GM19239 (cell line): ENCODE measurements around the gene SPATA2.
A peak's percentile ranks its signal among the peaks of the same experiment; 100 is the strongest.
"Not testable (repeated sequence)": the region's sequence is repeated elsewhere in the genome, so short reads cannot be mapped to it uniquely, and the experiment has no call there.

Source experiments
- DNase-seq: peaks from one replicate; pipeline ENCODE4 v3.0.0; 2011; ENCODE audit warnings: low spot score; ENCODE audit not compliant: insufficient read length
- FAIRE-seq: peaks from 2 replicates; lab custom pipeline; 2011; peaks lifted over from hg19 to GRCh38; lab: Jason Lieb, UNC

SPATA2 gene, protein sequence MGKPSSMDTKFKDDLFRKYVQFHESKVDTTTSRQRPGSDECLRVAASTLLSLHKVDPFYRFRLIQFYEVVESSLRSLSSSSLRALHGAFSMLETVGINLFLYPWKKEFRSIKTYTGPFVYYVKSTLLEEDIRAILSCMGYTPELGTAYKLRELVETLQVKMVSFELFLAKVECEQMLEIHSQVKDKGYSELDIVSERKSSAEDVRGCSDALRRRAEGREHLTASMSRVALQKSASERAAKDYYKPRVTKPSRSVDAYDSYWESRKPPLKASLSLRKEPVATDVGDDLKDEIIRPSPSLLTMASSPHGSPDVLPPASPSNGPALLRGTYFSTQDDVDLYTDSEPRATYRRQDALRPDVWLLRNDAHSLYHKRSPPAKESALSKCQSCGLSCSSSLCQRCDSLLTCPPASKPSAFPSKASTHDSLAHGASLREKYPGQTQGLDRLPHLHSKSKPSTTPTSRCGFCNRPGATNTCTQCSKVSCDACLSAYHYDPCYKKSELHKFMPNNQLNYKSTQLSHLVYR

GRCh38 chr20:49915380-49916145 lies at the start of gene SPATA2:
SPATA2 (minus strand) TSS chr20:49915529; CDS start chr20:49908490, 7,039 bp downstream.
- peak; percentile 89 for FAIRE-seq
- DNase-seq = peak; percentile 97

DNA sequence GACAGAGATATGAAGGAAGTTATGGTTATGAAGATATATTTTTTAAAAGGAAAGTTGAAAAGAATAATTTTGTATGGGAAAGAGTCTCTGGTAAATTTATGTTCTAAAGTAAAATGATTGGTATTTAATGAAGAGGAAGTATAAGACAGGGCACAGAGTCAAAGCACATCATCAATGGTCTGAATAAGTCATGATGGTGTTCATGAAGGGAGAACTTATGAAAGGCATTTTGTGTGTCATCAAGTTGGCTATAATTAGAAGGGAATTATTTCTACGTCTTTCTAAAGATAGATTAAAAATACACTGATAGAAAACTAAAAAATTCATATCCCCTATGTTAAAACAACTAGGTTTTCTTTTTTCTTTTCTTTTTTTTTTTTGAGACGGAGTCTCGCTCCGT lies 46.1 kb upstream of the SPATA2 start:
- no peak for DNase-seq
- no peak for FAIRE-seq

- not testable (repeated sequence) for DNase-seq, FAIRE-seq
Measured at GRCh38 chr20:49957089-49957938, 42.0 kb upstream of the SPATA2 start.

DNA sequence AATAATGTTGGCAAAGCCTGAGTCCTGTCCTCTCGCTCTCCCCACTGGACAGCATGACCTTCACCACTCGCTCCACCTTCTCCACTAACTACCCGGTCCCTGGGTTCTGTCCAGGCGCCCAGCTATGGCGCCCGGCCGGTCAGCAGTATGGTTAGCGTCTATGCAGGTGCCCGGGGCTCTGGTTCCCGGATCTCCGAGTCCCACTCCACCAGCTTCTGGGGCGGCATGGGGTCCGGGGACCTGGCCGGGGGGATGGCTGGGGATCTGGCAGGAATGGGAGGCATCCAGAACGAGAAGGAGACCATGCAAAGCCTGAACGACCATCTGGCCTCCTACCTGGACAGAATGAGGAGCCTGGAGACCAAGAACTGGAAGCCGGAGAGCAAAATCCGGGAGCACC lies 41.4 kb upstream of the SPATA2 start:
- FAIRE-seq = no peak
- DNase-seq = no peak

- FAIRE-seq, DNase-seq: not testable (repeated sequence)
Measured at GRCh38 chr20:49955830-49956396, 40.6 kb upstream of the SPATA2 start.

DNA sequence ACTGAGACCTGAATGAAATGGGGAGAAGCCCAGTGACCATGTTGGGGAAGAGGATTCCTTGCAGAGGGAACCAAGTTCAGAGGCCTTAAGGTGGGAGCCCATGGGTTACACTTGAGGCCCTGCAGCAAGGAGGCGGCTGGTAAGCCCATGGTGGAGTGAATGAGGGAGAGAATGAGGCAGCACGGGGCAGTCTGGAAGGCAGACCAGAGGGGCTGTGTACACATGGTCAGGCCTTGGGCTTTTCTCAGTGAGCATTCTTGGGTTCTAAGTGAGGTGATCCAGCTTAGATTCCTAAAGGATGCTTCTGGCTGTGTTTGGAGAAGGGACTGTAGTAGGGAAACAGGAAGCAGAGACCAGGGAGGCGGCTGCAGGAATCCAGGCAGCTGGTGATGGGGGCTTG lies 39.8 kb upstream of the SPATA2 start:
- FAIRE-seq = no peak

GRCh38 chr20:49951151-49951550 lies 35.8 kb upstream of the SPATA2 start:
- FAIRE-seq (no peak), DNase-seq (no peak)

More for the DNA sequence above, 39.8 kb upstream of the SPATA2 start:
- no peak for DNase-seq

GRCh38 chr20:49948809-49949507 lies 33.6 kb upstream of the SPATA2 start:
- DNase-seq (no peak), FAIRE-seq (no peak)

- DNase-seq = no peak
- FAIRE-seq = no peak
Measured at GRCh38 chr20:49948178-49948577, 32.8 kb upstream of the SPATA2 start.

DNA sequence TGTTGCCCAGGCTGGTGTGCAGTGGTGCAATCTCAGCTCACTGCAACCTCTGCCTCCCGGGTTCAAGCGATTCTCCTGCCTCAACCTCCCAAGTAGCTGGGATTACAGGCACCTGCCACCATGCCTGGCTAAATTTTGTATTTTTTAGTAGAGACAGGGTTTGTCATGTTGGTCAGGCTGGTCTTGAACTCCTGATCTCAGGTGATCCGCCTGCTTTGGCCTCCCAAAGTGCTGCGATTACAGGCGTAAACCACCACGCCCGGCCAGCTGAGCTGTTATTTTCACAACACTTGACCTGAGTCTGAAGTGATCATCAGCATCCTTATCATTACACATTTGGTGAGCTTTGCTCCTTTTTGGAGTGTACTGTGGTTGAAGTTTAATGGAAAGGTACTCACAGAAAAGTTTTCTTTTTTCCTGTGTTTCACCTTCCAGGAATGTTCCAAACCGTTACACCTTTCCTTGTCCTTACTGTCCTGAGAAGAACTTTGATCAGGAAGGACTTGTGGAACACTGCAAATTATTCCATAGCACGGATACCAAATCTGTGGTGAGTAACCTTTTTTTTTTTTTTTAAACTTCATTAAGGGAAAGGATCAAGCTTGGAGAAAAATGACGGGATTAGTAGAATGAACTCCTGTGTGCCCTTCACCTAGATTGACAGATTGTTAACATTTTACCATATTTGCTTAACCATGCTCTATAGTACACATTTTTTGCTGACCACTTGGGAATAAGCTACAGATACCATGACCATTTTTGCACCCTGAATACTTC lies 30.6 kb upstream of the SPATA2 start:
- no peak for FAIRE-seq
- no peak for DNase-seq

- FAIRE-seq (no peak), DNase-seq (no peak)
Measured at GRCh38 chr20:49945306-49945700, 30.0 kb upstream of the SPATA2 start.

DNA sequence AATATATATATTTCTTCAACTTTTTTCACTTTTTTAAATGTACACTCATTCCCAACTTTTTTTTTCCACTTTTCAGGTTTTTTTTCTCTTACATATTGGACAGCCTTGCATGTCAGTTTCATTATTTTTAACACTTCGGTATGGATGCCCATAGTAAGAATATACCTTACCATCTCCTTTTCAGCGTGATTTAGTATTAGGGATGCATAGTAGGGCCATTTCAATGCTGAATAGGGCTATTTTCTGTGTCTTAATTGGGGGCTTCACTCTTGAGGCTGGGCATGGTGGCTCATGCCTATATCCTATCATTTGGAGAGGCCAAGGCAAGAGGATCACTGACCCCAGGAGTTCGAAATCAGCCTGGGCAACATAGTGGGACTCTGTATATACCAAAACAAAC lies 27.6 kb upstream of the SPATA2 start:
- DNase-seq = no peak
- FAIRE-seq = no peak

DNA sequence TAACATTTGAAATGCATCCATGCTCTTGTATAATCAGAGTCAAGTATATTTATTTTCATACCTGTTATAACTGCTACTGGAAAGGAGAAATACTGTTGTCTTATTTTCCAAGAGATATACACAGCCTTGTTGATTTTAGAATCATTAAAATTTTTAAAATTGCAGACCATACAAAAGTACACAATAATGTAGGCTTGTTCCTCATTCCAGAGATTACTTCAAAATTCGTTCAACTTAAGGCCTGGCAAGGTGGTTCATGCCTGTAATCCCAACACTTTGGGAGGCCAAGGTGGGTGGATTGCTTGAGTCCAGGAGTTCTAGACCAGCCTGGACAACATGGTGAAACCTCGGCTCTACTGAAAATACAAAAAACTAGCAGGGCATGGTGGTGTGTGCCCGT lies 27.0 kb upstream of the SPATA2 start:
- FAIRE-seq (no peak), DNase-seq (no peak)

DNA sequence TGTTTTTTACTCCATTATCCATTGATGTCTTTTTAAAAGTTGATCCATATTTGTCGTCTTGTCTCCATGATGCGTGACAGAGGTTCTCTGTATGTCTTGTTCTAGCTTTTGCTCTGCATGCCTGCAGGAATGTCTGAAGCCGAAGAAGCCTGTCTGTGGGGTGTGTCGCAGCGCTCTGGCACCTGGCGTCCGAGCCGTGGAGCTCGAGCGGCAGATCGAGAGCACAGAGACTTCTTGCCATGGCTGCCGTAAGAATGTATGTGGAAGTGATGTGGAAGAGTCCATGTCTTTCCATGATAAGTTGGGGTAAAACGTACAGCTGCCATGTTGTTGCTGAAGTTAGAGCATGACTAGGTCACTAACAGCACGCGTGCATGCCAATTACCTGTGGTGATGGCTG lies 26.1 kb upstream of the SPATA2 start:
- DNase-seq (no peak), FAIRE-seq (no peak)

DNA sequence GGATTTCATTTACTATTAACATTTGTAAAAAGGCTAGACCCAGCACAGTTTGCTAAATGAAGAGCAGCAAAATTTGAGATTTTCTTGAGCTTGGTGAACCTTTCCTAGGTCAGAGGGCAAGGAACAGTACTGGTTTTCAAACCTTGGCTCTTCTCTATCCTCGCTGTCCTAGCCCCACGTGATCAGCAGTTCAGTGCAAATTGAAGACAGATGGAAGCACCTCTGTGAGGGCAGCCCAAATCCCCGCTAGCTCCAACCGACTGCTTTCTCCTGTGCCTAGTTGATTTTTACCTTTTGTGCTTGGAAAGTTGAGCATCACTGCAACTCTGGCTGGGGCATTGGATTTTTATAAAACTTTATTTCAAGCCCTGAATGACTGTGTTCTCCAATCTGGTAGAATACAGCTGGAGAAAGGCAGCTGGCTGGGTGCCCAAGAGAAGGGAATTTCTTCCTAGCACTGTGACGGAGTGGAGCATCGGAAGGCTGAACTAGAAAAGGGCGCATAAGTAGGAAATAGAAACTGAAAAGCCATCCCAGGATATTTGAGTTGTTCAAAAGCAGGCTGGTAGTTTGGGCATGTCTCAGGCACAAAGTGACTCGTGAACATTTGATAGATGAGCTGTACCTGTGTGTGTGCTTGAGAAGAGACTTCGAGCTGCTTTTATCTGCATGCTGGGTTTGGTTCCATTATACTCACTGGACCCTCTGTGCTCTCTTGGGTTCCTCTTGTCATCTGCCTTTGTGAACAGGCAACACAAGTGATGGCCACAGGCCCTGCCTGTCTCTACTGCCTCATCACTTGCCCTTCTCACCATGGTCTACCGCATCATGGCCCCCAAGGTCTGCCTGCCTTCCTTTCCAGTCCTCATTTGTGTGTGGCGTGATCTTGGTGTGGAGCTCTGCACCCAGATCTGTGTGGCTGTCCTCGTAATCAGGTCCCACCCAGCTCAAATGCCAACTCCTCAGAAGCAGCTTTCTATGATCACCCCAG lies 23.1 kb upstream of the SPATA2 start:
- no peak for DNase-seq

GRCh38 chr20:49937027-49937929 lies 21.9 kb upstream of the SPATA2 start:
- DNase-seq (no peak), FAIRE-seq (no peak)

More for the DNA sequence above, 23.1 kb upstream of the SPATA2 start:
- FAIRE-seq = no peak
